ENCODE results near the gene ANKZF1. TPM values are rescaled to one million over a fixed set of nuclear protein-coding genes. Genes with fewer than 3 reads are reported as not detected.

The ANKZF1 gene
- total RNA-seq, 1 experiment from 2014 or later = 51.5 TPM

GRCh38 chr2:219220652-219221402 is 8.8 kb upstream of the ANKZF1 start:
- no peaks in the 10 kb centered on the region for H3K9me3 ChIP-seq
- no peaks in the 10 kb centered on the region for H3K9me3 Mint-ChIP-seq (ENCODE audit: unreplicated experiment)
- POLR2A ChIA-PET = no interaction called here
- no peak overlapping the region for H3K4me3 Mint-ChIP-seq (ENCODE audit: unreplicated experiment)
- no peak for DNase-seq
- H3K4me1 ChIP-seq = peaks cover 18% of the 10 kb centered on the region
- no peaks in the 10 kb centered on the region for H3K27me3 Mint-ChIP-seq (ENCODE audit: insufficient read depth, unreplicated experiment)
- peaks cover 51% of the 10 kb centered on the region for H3K36me3 Mint-ChIP-seq (ENCODE audit: insufficient read depth, unreplicated experiment)
- H3K4me3 ChIP-seq (ENCODE audit: low read depth, low read length) = no peak overlapping the region
- no peaks in the 10 kb centered on the region for H3K4me1 Mint-ChIP-seq (ENCODE audit: low read depth, unreplicated experiment)
- H3K27ac Mint-ChIP-seq (ENCODE audit: unreplicated experiment) = no peak overlapping the region
- peaks cover 3% of the 10 kb centered on the region; the same call in 1 of the 2 replicates for H3K36me3 ChIP-seq (ENCODE audit: control insufficient read depth, insufficient read depth, low read length)
- H3K27me3 ChIP-seq (replicated peaks; ENCODE audit: control insufficient read depth, insufficient read depth, low read length) = no peaks in the 10 kb centered on the region
- BruUV-seq (replicated peaks) = no TSS peak
- intact Hi-C loops (cut with micrococcal nuclease; ENCODE audit: unreplicated experiment) = no loop called here
- TF ChIP-seq CTCF (IDR thresholded peaks at IDR 0.05; ENCODE audit: insufficient read depth in 1 of 2, low read depth in 1 of 2, low read length in 1 of 2, severe bottlenecking in 1 of 2, unreplicated experiment in 1 of 2) = no peak
- CTCF ChIA-PET = no interaction called here

GRCh38 chr2:219221957-219222518 is 7.6 kb upstream of the ANKZF1 start:
- H3K27me3 ChIP-seq (replicated peaks; ENCODE audit: control insufficient read depth, insufficient read depth, low read length) = no peaks in the 10 kb centered on the region
- intact Hi-C loops (cut with micrococcal nuclease; ENCODE audit: unreplicated experiment) = no loop called here
- no TSS peak for BruUV-seq (replicated peaks)
- H3K4me1 ChIP-seq = peaks cover 10% of the 10 kb centered on the region
- Mint-ChIP-seq H3K27ac (ENCODE audit: unreplicated experiment) (no peak overlapping the region), H3K4me3 (ENCODE audit: unreplicated experiment) (no peak overlapping the region), H3K36me3 (ENCODE audit: insufficient read depth, unreplicated experiment) (peaks cover 43% of the 10 kb centered on the region), H3K9me3 (ENCODE audit: unreplicated experiment) (no peaks in the 10 kb centered on the region), H3K27me3 (ENCODE audit: insufficient read depth, unreplicated experiment) (no peaks in the 10 kb centered on the region), H3K4me1 (ENCODE audit: low read depth, unreplicated experiment) (no peaks in the 10 kb centered on the region)
- ChIA-PET POLR2A (no interaction called here), CTCF (no interaction called here)
- DNase-seq = no peak
- no peak for TF ChIP-seq CTCF (IDR thresholded peaks at IDR 0.05; ENCODE audit: insufficient read depth in 1 of 2, low read depth in 1 of 2, low read length in 1 of 2, severe bottlenecking in 1 of 2, unreplicated experiment in 1 of 2)
- no peaks in the 10 kb centered on the region for H3K9me3 ChIP-seq
- H3K36me3 ChIP-seq (ENCODE audit: control insufficient read depth, insufficient read depth, low read length) = peaks cover 3% of the 10 kb centered on the region; the same call in 1 of the 2 replicates
- no peak overlapping the region for H3K4me3 ChIP-seq (ENCODE audit: low read depth, low read length)

- Histone ChIP-seq H3K27me3 (replicated peaks; ENCODE audit: control insufficient read depth, insufficient read depth, low read length) (no peaks in the 10 kb centered on the region), H3K36me3 (ENCODE audit: control insufficient read depth, insufficient read depth, low read length) (peaks cover 3% of the 10 kb centered on the region; the same call in 1 of the 2 replicates), H3K4me3 (ENCODE audit: low read depth, low read length) (no peak overlapping the region), H3K9me3 (no peaks in the 10 kb centered on the region), H3K4me1 (0 out of 2 replicates have a peak, but pooled peaks cover 5% of the 10 kb centered on the region)
- intact Hi-C loops (cut with micrococcal nuclease; ENCODE audit: unreplicated experiment) = no loop called here
- no peaks in the 10 kb centered on the region for H3K4me1 Mint-ChIP-seq (ENCODE audit: low read depth, unreplicated experiment)
- no peak overlapping the region for H3K4me3 Mint-ChIP-seq (ENCODE audit: unreplicated experiment)
- TF ChIP-seq CTCF (IDR thresholded peaks at IDR 0.05; ENCODE audit: insufficient read depth in 1 of 2, low read depth in 1 of 2, low read length in 1 of 2, severe bottlenecking in 1 of 2, unreplicated experiment in 1 of 2) = no peak
- H3K27ac Mint-ChIP-seq (ENCODE audit: unreplicated experiment) = no peak overlapping the region
- DNase-seq = no peak
- ChIA-PET CTCF (no interaction called here), POLR2A (no interaction called here)
- no peaks in the 10 kb centered on the region for H3K27me3 Mint-ChIP-seq (ENCODE audit: insufficient read depth, unreplicated experiment)
- no peaks in the 10 kb centered on the region for H3K9me3 Mint-ChIP-seq (ENCODE audit: unreplicated experiment)
- no TSS peak for BruUV-seq (replicated peaks)
- H3K36me3 Mint-ChIP-seq (ENCODE audit: insufficient read depth, unreplicated experiment) = peaks cover 38% of the 10 kb centered on the region
Measured at GRCh38 chr2:219223831-219224610, 5.6 kb upstream of the ANKZF1 start.
